ENCODE results near the gene KRTAP10-4. TPM values are rescaled to one million over a fixed set of nuclear protein-coding genes. Genes with fewer than 3 reads are reported as not detected.
"Not testable (repeated sequence)": the region's sequence is repeated elsewhere in the genome, so short reads cannot be mapped to it uniquely, and the experiment has no call there.

The KRTAP10-4 gene
- total and polyA plus RNA-seq, 2 experiments from 2014 or later, result not detected

GRCh38 chr21:44590897-44591800, 17.6 kb downstream of the KRTAP10-4 start:
- not testable (repeated sequence) for H3K27me3 ChIP-seq (ENCODE audit: insufficient read depth); H3K9me3 Mint-ChIP-seq; H3K79me2 ChIP-seq (replicated peaks; ENCODE audit: insufficient read depth); DNase-seq (ENCODE audit: low spot score); H3K9me2 ChIP-seq (ENCODE audit: insufficient read depth); H3K4me2 ChIP-seq; H3F3A ChIP-seq (replicated peaks; ENCODE audit: low read depth); H3K27me3 Mint-ChIP-seq (ENCODE audit: insufficient read depth, low read depth, poor library complexity); H3K27ac Mint-ChIP-seq; H3K4me3 Mint-ChIP-seq; H3K36me3 Mint-ChIP-seq (ENCODE audit: low read depth); H4K20me1 ChIP-seq (replicated peaks; ENCODE audit: insufficient read depth); ATAC-seq; H3K27ac ChIP-seq (ENCODE audit: low read depth); H3K36me3 ChIP-seq (ENCODE audit: insufficient read depth); H3K4me3 ChIP-seq; H2AFZ ChIP-seq
- peaks cover 13% of the 10 kb centered on the region for H3K4me1 ChIP-seq (ENCODE audit: insufficient read depth)
- peaks cover 14% of the 10 kb centered on the region for H3K4me1 Mint-ChIP-seq

GRCh38 chr21:44591801-44592130, 18.2 kb downstream of the KRTAP10-4 start:
- H3K79me2 ChIP-seq (replicated peaks; ENCODE audit: insufficient read depth); ATAC-seq; DNase-seq (ENCODE audit: low spot score); H3K9me2 ChIP-seq (ENCODE audit: insufficient read depth); H2AFZ ChIP-seq; H3K27me3 ChIP-seq (ENCODE audit: insufficient read depth); H3K4me2 ChIP-seq; H3K9me3 Mint-ChIP-seq; H3K27ac ChIP-seq (ENCODE audit: low read depth); H3K4me3 Mint-ChIP-seq; H3K4me3 ChIP-seq; H3K27ac Mint-ChIP-seq; H4K20me1 ChIP-seq (replicated peaks; ENCODE audit: insufficient read depth); H3F3A ChIP-seq (replicated peaks; ENCODE audit: low read depth); H3K36me3 Mint-ChIP-seq (ENCODE audit: low read depth); H3K27me3 Mint-ChIP-seq (ENCODE audit: insufficient read depth, low read depth, poor library complexity); H3K36me3 ChIP-seq (ENCODE audit: insufficient read depth): not testable (repeated sequence)
- H3K4me1 Mint-ChIP-seq, result peaks cover 14% of the 10 kb centered on the region
- peaks cover 13% of the 10 kb centered on the region for H3K4me1 ChIP-seq (ENCODE audit: insufficient read depth)

GRCh38 chr21:44592446-44593311, 19.1 kb downstream of the KRTAP10-4 start, which contains the start of gene KRTAP10-6:
Gene KRTAP10-6 (minus strand): TSS chr21:44592505. CDS start chr21:44592484, 21 bp downstream.
- Histone ChIP-seq H4K20me1 (replicated peaks; ENCODE audit: insufficient read depth) (no peaks in the 10 kb centered on the region), H3K27ac (ENCODE audit: low read depth) (no peak within 1 kb of the TSS), H3K4me2 (peak within 1 kb of the TSS; percentile 32; the same call in 1 of the 2 replicates), H3K27me3 (ENCODE audit: insufficient read depth) (no peaks in the 10 kb centered on the region), H3K79me2 (replicated peaks; ENCODE audit: insufficient read depth) (no peaks in the 10 kb centered on the region), H3K9me2 (ENCODE audit: insufficient read depth) (no peaks in the 10 kb centered on the region), H2AFZ (peak within 1 kb of the TSS; percentile 76; the same call in 1 of the 2 replicates), H3K4me1 (ENCODE audit: insufficient read depth) (peaks cover 19% of the 10 kb centered on the region), H3K36me3 (ENCODE audit: insufficient read depth) (no peaks in the 10 kb centered on the region), H3K4me3 (no peak within 1 kb of the TSS), H3F3A (replicated peaks; ENCODE audit: low read depth) (0 out of 2 replicates have a peak, but pooled peaks cover 4% of the 10 kb centered on the region)
- peaks cover 6% of the 10 kb centered on the region for H3K27me3 Mint-ChIP-seq (ENCODE audit: insufficient read depth, low read depth, poor library complexity)
- H3K27ac Mint-ChIP-seq, result 0 out of 2 replicates have a peak within 1 kb of the TSS, but pooled peaks have one; percentile 58
- no peaks in the 10 kb centered on the region; the same call in 2 of the 3 replicates for H3K9me3 Mint-ChIP-seq
- H3K36me3 Mint-ChIP-seq (ENCODE audit: low read depth), result no peaks in the 10 kb centered on the region; the same call in 2 of the 3 replicates
- no peak within 1 kb of the TSS for H3K4me3 Mint-ChIP-seq
- H3K4me1 Mint-ChIP-seq, result peaks cover 14% of the 10 kb centered on the region
- ATAC-seq (peak; percentile 38), DNase-seq (ENCODE audit: low spot score) (peak; percentile 29)
- TF ChIP-seq, protein P1, sequence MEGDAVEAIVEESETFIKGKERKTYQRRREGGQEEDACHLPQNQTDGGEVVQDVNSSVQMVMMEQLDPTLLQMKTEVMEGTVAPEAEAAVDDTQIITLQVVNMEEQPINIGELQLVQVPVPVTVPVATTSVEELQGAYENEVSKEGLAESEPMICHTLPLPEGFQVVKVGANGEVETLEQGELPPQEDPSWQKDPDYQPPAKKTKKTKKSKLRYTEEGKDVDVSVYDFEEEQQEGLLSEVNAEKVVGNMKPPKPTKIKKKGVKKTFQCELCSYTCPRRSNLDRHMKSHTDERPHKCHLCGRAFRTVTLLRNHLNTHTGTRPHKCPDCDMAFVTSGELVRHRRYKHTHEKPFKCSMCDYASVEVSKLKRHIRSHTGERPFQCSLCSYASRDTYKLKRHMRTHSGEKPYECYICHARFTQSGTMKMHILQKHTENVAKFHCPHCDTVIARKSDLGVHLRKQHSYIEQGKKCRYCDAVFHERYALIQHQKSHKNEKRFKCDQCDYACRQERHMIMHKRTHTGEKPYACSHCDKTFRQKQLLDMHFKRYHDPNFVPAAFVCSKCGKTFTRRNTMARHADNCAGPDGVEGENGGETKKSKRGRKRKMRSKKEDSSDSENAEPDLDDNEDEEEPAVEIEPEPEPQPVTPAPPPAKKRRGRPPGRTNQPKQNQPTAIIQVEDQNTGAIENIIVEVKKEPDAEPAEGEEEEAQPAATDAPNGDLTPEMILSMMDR (conservative IDR thresholded peaks at IDR 0.05; ENCODE audit: low read depth in 2 of 2), result no peak
- TF ChIP-seq ZNF331 (CRISPR knock-in tag; IDR thresholded peaks at IDR 0.05; ENCODE audit: low read depth) (no peak), ZNF114 (CRISPR knock-in tag; IDR thresholded peaks at IDR 0.05) (no peak), ETS1 (IDR thresholded peaks at IDR 0.05) (no peak)

Measured in GM23338 (cell line).